GM23338 (cell line): Measurements from ENCODE around the gene SNAPC2. TPM values are rescaled to one million over a fixed set of nuclear protein-coding genes. Genes with fewer than 3 reads are reported as not detected.
"Not testable (repeated sequence)": the region's sequence is repeated elsewhere in the genome, so short reads cannot be mapped to it uniquely, and the experiment has no call there.

ENCODE experiments used
- ATAC-seq: fragments of 200-7000 bp; cut with Tn5 transposase; 3 replicates; pipeline ENCODE4 v1.9.1; 2020
- DNase-seq: peaks from one replicate; pipeline ENCODE4 v3.0.0-alpha.2; 2015; ENCODE audit warnings: low spot score
- H2AFZ ChIP-seq: fragments of 200-600 bp; sonication (generic); 2 replicates; pipeline ENCODE4 v1.8.0; 2016; ENCODE audit warnings: antibody characterized with exemption, mild to moderate bottlenecking, moderate library complexity
- H3F3A ChIP-seq: fragments of 200-600 bp; sonication (generic); replicated peaks from 2 replicates; pipeline ENCODE4 v1.8.0; 2017; ENCODE audit warnings: antibody characterized with exemption, mixed run types, low read depth
- H3K27ac ChIP-seq: fragments of 200-600 bp; sonication (generic); 2 replicates; pipeline ENCODE4 v1.6.1; 2016; ENCODE audit warnings: low read depth
- H3K27me3 ChIP-seq: fragments of 200-600 bp; sonication (generic); 2 replicates; pipeline ENCODE4 v1.8.0; 2016; ENCODE audit warnings: mild to moderate bottlenecking, mixed run types, moderate library complexity; ENCODE audit not compliant: insufficient read depth
- H3K36me3 ChIP-seq: fragments of 200-600 bp; sonication (generic); 2 replicates; pipeline ENCODE4 v1.8.0; 2016; ENCODE audit warnings: mild to moderate bottlenecking; ENCODE audit not compliant: insufficient read depth
- H3K4me1 ChIP-seq: fragments of 200-600 bp; sonication (generic); 2 replicates; pipeline ENCODE4 v1.8.0; 2016; ENCODE audit warnings: mild to moderate bottlenecking, moderate library complexity; ENCODE audit not compliant: insufficient read depth
- H3K4me2 ChIP-seq: fragments of 200-600 bp; sonication (generic); 2 replicates; pipeline ENCODE4 v1.7.1; 2017; ENCODE audit warnings: mixed run types
- H3K4me3 ChIP-seq: fragments of 200-600 bp; sonication (generic); 2 replicates; pipeline ENCODE4 v1.6.1; 2016; ENCODE audit warnings: mixed run types
- H3K79me2 ChIP-seq: fragments of 200-600 bp; sonication (generic); replicated peaks from 2 replicates; pipeline ENCODE4 v1.8.0; 2017; ENCODE audit warnings: mild to moderate bottlenecking; ENCODE audit not compliant: insufficient read depth
- H3K9me2 ChIP-seq: fragments of 200-600 bp; sonication (generic); 2 replicates; pipeline ENCODE4 v1.8.0; 2017; ENCODE audit not compliant: insufficient read depth
- H4K20me1 ChIP-seq: fragments of 200-600 bp; sonication (generic); replicated peaks from 2 replicates; pipeline ENCODE4 v1.8.0; 2017; ENCODE audit warnings: mild to moderate bottlenecking; ENCODE audit not compliant: insufficient read depth
- H3K27ac Mint-ChIP-seq: 2 replicates; pipeline ENCODE4 v1.8.0; 2020; ENCODE audit warnings: inconsistent platforms, mild to moderate bottlenecking, moderate library complexity, mixed read lengths
- H3K27me3 Mint-ChIP-seq: 3 replicates; pipeline ENCODE4 v1.8.0; 2022; ENCODE audit warnings: low read depth, mild to moderate bottlenecking, moderate library complexity, mixed read lengths, inconsistent platforms; ENCODE audit not compliant: insufficient read depth, poor library complexity
- H3K36me3 Mint-ChIP-seq: 3 replicates; pipeline ENCODE4 v1.8.0; 2021; ENCODE audit warnings: low read depth, mild to moderate bottlenecking, inconsistent platforms, moderate library complexity, mixed read lengths
- H3K4me1 Mint-ChIP-seq: 3 replicates; pipeline ENCODE4 v1.8.0; 2020; ENCODE audit warnings: mild to moderate bottlenecking, inconsistent platforms, mixed read lengths
- H3K4me3 Mint-ChIP-seq: 3 replicates; pipeline ENCODE4 v1.8.0; 2021; ENCODE audit warnings: moderate library complexity, mild to moderate bottlenecking, inconsistent platforms, mixed read lengths
- H3K9me3 Mint-ChIP-seq: 3 replicates; pipeline ENCODE4 v1.8.0; 2020; ENCODE audit warnings: moderate library complexity, mild to moderate bottlenecking, inconsistent platforms, mixed read lengths
- CREB1 ChIP-seq: fragments of 250-450 bp; sonication (Bioruptor Pico); IDR thresholded peaks from 2 replicates; pipeline ENCODE4 v1.5.0; 2020; ENCODE audit warnings: low read depth, mild to moderate bottlenecking, moderate library complexity
- CTCF ChIP-seq, 2 experiments: fragments of 200-600 bp in 1 of 2; sonication (generic) in 1 of 2; conservative IDR thresholded peaks; 2 replicates each; pipeline versions ENCODE4 v1.5.1 to v1.6.1; 2016 to 2017; ENCODE audit warnings: antibody characterized with exemption in 2 of 2, low read depth in 2 of 2, mild to moderate bottlenecking in 2 of 2, moderate library complexity in 1 of 2
- EZH2 ChIP-seq: fragments of 200-600 bp; sonication (generic); IDR thresholded peaks from one replicate; pipeline ENCODE4 v1.8.0; 2017; ENCODE audit warnings: antibody characterized with exemption, mild to moderate bottlenecking, low read depth; ENCODE audit not compliant: unreplicated experiment
- JUNB ChIP-seq: IDR thresholded peaks from one replicate; pipeline ENCODE4 v1.6.1; 2016; ENCODE audit warnings: antibody characterized with exemption; ENCODE audit not compliant: unreplicated experiment
- NANOG ChIP-seq: IDR thresholded peaks from 2 replicates; pipeline ENCODE4 v1.6.1; 2016; ENCODE audit warnings: antibody characterized with exemption, borderline replicate concordance
- POLR2AphosphoS5 ChIP-seq: IDR thresholded peaks from 2 replicates; pipeline ENCODE4 v1.6.1; 2016; ENCODE audit warnings: antibody characterized with exemption, low read depth
- STAT1 ChIP-seq: IDR thresholded peaks from one replicate; pipeline ENCODE4 v1.6.1; 2016; ENCODE audit warnings: antibody characterized with exemption; ENCODE audit not compliant: unreplicated experiment
- polyA plus RNA-seq: library from polyadenylated mRNA; unstranded; fragments of >200 nt; fragmentation: Nextera tagmentation; extraction: Ambion mirVana; gene quantifications from 2 replicates; pipeline ENCODE4 v1.2.1, GENCODE V29; 2016
- total RNA-seq: library from RNA; depleted of rRNA; stranded (reverse); fragments of >200 nt; shearing (Covaris generic); gene quantifications from 2 replicates; pipeline ENCODE4 v1.2.3, GENCODE V29; 2014
- TF ChIP-seq, protein P1 (sequence below): IDR thresholded peaks from one replicate; pipeline ENCODE4 v1.6.1; 2018; ENCODE audit warnings: antibody characterized with exemption; ENCODE audit not compliant: unreplicated experiment
- TF ChIP-seq, protein P2 (sequence below): IDR thresholded peaks from 2 replicates; pipeline ENCODE4 v1.6.1; 2016; ENCODE audit warnings: antibody characterized with exemption

The SNAPC2 gene
- total and polyA plus RNA-seq, 2 experiments from 2014 or later: 17.1 to 25.1 TPM

DNA sequence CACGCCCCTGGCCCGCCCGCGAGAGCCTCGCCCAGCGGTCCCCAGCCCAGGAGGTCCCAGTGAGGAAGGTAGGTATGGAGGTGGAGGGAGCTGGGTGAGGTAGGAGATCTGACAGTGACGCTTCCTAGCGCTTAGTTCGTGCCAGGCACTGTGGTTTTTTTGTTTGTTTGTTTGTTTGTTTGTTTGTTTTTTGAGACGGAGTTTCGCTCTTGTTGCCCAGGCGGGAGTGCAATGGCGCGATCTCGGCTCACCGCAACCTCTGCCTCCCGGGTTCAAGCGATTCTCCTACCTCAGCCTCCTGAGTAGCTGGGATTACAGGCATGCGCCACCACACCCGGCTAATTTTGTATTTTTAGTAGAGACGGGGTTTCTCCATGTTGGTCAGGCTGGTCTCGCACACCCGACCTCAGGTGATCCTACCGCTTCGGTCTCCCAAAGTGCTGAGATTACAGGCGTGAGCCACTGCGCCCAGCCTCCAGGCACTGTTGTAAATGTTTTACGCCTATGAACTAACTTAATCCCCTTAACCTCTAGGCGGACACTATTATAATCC lies 2.0 kb upstream of the SNAPC2 start:
- not testable (repeated sequence) for H3K36me3 Mint-ChIP-seq

GRCh38 chr19:7918615-7919421 lies 1.3 kb upstream of the SNAPC2 start:
- peaks cover 2% of the 10 kb centered on the region; the same call in 1 of the 3 replicates for H3K9me3 Mint-ChIP-seq
- DNase-seq (no peak), ATAC-seq (no peak)
- H4K20me1 ChIP-seq: peaks cover 9% of the 10 kb centered on the region; the same call in 1 of the 2 replicates
- peak overlapping the region; percentile 74; the same call in 2 of the 3 replicates for H3K4me3 Mint-ChIP-seq
- H3K36me3 Mint-ChIP-seq: peaks cover 10% of the 10 kb centered on the region; the same call in 1 of the 3 replicates
- no peak overlapping the region for H3K27ac Mint-ChIP-seq
- peaks cover 15% of the 10 kb centered on the region for H3K4me1 Mint-ChIP-seq
- no peak overlapping the region for H3K27ac ChIP-seq
- H2AFZ ChIP-seq: no peak overlapping the region
- peaks cover 55% of the 10 kb centered on the region for H3K27me3 ChIP-seq
- H3K4me2 ChIP-seq: peak overlapping the region; percentile 91
- H3F3A ChIP-seq: peaks cover 26% of the 10 kb centered on the region
- peaks cover 51% of the 10 kb centered on the region for H3K27me3 Mint-ChIP-seq
- H3K79me2 ChIP-seq: no peaks in the 10 kb centered on the region
- peak overlapping the region; percentile 64; the same call in 1 of the 2 replicates for H3K4me3 ChIP-seq
- no peaks in the 10 kb centered on the region for H3K36me3 ChIP-seq
- H3K9me2 ChIP-seq: no peaks in the 10 kb centered on the region
- H3K4me1 ChIP-seq: no peaks in the 10 kb centered on the region; the same call in 1 of the 2 replicates
- TF ChIP-seq CREB1 (CRISPR knock-in tag) (no peak), CTCF (conservative IDR thresholded peaks at IDR 0.05; ENCODE audit: low read depth in 2 of 2) (no peak), EZH2 (no peak), STAT1 (no peak), POLR2AphosphoS5 (no peak), NANOG (no peak), JUNB (no peak)
- TF ChIP-seq, protein P1, sequence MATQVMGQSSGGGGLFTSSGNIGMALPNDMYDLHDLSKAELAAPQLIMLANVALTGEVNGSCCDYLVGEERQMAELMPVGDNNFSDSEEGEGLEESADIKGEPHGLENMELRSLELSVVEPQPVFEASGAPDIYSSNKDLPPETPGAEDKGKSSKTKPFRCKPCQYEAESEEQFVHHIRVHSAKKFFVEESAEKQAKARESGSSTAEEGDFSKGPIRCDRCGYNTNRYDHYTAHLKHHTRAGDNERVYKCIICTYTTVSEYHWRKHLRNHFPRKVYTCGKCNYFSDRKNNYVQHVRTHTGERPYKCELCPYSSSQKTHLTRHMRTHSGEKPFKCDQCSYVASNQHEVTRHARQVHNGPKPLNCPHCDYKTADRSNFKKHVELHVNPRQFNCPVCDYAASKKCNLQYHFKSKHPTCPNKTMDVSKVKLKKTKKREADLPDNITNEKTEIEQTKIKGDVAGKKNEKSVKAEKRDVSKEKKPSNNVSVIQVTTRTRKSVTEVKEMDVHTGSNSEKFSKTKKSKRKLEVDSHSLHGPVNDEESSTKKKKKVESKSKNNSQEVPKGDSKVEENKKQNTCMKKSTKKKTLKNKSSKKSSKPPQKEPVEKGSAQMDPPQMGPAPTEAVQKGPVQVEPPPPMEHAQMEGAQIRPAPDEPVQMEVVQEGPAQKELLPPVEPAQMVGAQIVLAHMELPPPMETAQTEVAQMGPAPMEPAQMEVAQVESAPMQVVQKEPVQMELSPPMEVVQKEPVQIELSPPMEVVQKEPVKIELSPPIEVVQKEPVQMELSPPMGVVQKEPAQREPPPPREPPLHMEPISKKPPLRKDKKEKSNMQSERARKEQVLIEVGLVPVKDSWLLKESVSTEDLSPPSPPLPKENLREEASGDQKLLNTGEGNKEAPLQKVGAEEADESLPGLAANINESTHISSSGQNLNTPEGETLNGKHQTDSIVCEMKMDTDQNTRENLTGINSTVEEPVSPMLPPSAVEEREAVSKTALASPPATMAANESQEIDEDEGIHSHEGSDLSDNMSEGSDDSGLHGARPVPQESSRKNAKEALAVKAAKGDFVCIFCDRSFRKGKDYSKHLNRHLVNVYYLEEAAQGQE: no peak
- TF ChIP-seq, protein P2, sequence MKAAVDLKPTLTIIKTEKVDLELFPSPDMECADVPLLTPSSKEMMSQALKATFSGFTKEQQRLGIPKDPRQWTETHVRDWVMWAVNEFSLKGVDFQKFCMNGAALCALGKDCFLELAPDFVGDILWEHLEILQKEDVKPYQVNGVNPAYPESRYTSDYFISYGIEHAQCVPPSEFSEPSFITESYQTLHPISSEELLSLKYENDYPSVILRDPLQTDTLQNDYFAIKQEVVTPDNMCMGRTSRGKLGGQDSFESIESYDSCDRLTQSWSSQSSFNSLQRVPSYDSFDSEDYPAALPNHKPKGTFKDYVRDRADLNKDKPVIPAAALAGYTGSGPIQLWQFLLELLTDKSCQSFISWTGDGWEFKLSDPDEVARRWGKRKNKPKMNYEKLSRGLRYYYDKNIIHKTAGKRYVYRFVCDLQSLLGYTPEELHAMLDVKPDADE: no peak

More for the DNA sequence above, 2.0 kb upstream of the SNAPC2 start:
- not testable (repeated sequence) for H3K27ac ChIP-seq, DNase-seq, H3K4me1 ChIP-seq, H3K9me2 ChIP-seq, H3K9me3 Mint-ChIP-seq, H4K20me1 ChIP-seq, H3K36me3 ChIP-seq, H3K27ac Mint-ChIP-seq, ATAC-seq, H3K79me2 ChIP-seq
- H3K4me3 ChIP-seq: peak overlapping the region; percentile 64
- H3K4me2 ChIP-seq: peak overlapping the region; percentile 91
- H3K4me3 Mint-ChIP-seq: peak overlapping the region; percentile 67
- H2AFZ ChIP-seq: peak overlapping the region; percentile 86
- peak in 1 of 2 experiments; percentile 5; a peak in 1 of 4 replicates for TF ChIP-seq CTCF (conservative IDR thresholded peaks at IDR 0.05; ENCODE audit: low read depth in 2 of 2)
- peaks cover 15% of the 10 kb centered on the region for H3K4me1 Mint-ChIP-seq
- H3K27me3 ChIP-seq: peaks cover 57% of the 10 kb centered on the region
- H3F3A ChIP-seq: peaks cover 26% of the 10 kb centered on the region
- H3K27me3 Mint-ChIP-seq: peaks cover 49% of the 10 kb centered on the region
